ENCODE results near the gene RXYLT1.
A peak's percentile ranks its signal among the peaks of the same experiment; 100 is the strongest.

GRCh38 chr12:63802012-63802608, 22.4 kb downstream of the RXYLT1 start:
- TF ChIP-seq, protein P1, sequence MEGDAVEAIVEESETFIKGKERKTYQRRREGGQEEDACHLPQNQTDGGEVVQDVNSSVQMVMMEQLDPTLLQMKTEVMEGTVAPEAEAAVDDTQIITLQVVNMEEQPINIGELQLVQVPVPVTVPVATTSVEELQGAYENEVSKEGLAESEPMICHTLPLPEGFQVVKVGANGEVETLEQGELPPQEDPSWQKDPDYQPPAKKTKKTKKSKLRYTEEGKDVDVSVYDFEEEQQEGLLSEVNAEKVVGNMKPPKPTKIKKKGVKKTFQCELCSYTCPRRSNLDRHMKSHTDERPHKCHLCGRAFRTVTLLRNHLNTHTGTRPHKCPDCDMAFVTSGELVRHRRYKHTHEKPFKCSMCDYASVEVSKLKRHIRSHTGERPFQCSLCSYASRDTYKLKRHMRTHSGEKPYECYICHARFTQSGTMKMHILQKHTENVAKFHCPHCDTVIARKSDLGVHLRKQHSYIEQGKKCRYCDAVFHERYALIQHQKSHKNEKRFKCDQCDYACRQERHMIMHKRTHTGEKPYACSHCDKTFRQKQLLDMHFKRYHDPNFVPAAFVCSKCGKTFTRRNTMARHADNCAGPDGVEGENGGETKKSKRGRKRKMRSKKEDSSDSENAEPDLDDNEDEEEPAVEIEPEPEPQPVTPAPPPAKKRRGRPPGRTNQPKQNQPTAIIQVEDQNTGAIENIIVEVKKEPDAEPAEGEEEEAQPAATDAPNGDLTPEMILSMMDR (IDR thresholded peaks at IDR 0.05; ENCODE audit: insufficient read depth, low read length, poor library complexity, severe bottlenecking), result peak; percentile 38
- TF ChIP-seq EZH2phosphoT487 (conservative IDR thresholded peaks at IDR 0.05; ENCODE audit: low read length), result no peak
